H9 (cell line): ENCODE measurements around the gene ART4. TPM values are rescaled to one million over a fixed set of nuclear protein-coding genes. Genes with fewer than 3 reads are reported as not detected.

Source experiments
- DNase-seq: peaks from one replicate; pipeline ENCODE4 v3.0.0-alpha.2; 2017
- H2AFZ ChIP-seq: one replicate; pipeline ENCODE4 v1.6.1; 2013; ENCODE audit warnings: mild to moderate bottlenecking, low read length, control low read depth, moderate library complexity
- H2AK5ac ChIP-seq: 2 replicates; pipeline ENCODE4 v1.6.1; 2013; ENCODE audit warnings: low read length, control low read depth, mixed read lengths; ENCODE audit not compliant: insufficient read length
- H2BK120ac ChIP-seq: one replicate; pipeline ENCODE4 v1.6.1; 2013; ENCODE audit warnings: low read depth, mild to moderate bottlenecking, low read length, control low read depth, inconsistent platforms; ENCODE audit not compliant: poor library complexity, severe bottlenecking
- H2BK12ac ChIP-seq: 2 replicates; pipeline ENCODE4 v1.6.1; 2013; ENCODE audit warnings: low read length, control low read depth, mixed read lengths, low read depth; ENCODE audit not compliant: insufficient read length
- H2BK15ac ChIP-seq: 2 replicates; pipeline ENCODE4 v1.6.1; 2013; ENCODE audit warnings: low read depth, low read length, control low read depth
- H2BK20ac ChIP-seq: one replicate; pipeline ENCODE4 v1.6.1; 2013; ENCODE audit warnings: low read depth, mild to moderate bottlenecking, low read length, control low read depth, inconsistent platforms; ENCODE audit not compliant: poor library complexity, severe bottlenecking
- H2BK5ac ChIP-seq: 2 replicates; pipeline ENCODE4 v1.6.1; 2013; ENCODE audit warnings: low read length, control low read depth, mixed read lengths; ENCODE audit not compliant: insufficient read length
- H3K14ac ChIP-seq: 2 replicates; pipeline ENCODE4 v1.6.1; 2013; ENCODE audit warnings: low read length, control low read depth; ENCODE audit not compliant: insufficient read depth
- H3K18ac ChIP-seq: 2 replicates; pipeline ENCODE4 v1.6.1; 2013; ENCODE audit warnings: low read depth, mild to moderate bottlenecking, mixed read lengths, low read length, control low read depth; ENCODE audit not compliant: insufficient read length
- H3K23ac ChIP-seq: 2 replicates; pipeline ENCODE4 v1.6.1; 2013; ENCODE audit warnings: low read length, control low read depth, mixed read lengths, low read depth; ENCODE audit not compliant: insufficient read length
- H3K23me2 ChIP-seq: 2 replicates; pipeline ENCODE4 v1.6.1; 2013; ENCODE audit warnings: low read depth, mild to moderate bottlenecking, mixed read lengths, low read length, control low read depth; ENCODE audit not compliant: insufficient read length, poor library complexity, severe bottlenecking
- H3K27ac ChIP-seq: 2 replicates; pipeline ENCODE4 v1.5.1; 2013; ENCODE audit warnings: low read length, control low read depth, mixed read lengths, low read depth; ENCODE audit not compliant: insufficient read length
- H3K27me3 ChIP-seq: 2 replicates; pipeline ENCODE4 v1.6.1; 2013; ENCODE audit warnings: low read length, control low read depth, inconsistent platforms; ENCODE audit not compliant: insufficient read depth
- H3K4ac ChIP-seq: 2 replicates; pipeline ENCODE4 v1.6.1; 2013; ENCODE audit warnings: low read depth, mild to moderate bottlenecking, control low read depth, inconsistent platforms, low read length, moderate library complexity
- H3K4me1 ChIP-seq: 2 replicates; pipeline ENCODE4 v1.6.1; 2013; ENCODE audit warnings: low read length, control low read depth, inconsistent platforms; ENCODE audit not compliant: insufficient read depth
- H3K4me2 ChIP-seq: 2 replicates; pipeline ENCODE4 v1.6.1; 2013; ENCODE audit warnings: low read length, control low read depth, mixed read lengths; ENCODE audit not compliant: insufficient read length, insufficient read depth
- H3K56ac ChIP-seq: 2 replicates; pipeline ENCODE4 v1.6.1; 2013; ENCODE audit warnings: low read depth, mild to moderate bottlenecking, mixed read lengths, low read length, control low read depth; ENCODE audit not compliant: insufficient read length
- H3K79me1 ChIP-seq: 2 replicates; pipeline ENCODE4 v1.6.1; 2013; ENCODE audit warnings: low read depth, mild to moderate bottlenecking, moderate library complexity, low read length, control low read depth, inconsistent platforms; ENCODE audit not compliant: insufficient read depth, poor library complexity, severe bottlenecking
- H3K79me2 ChIP-seq: 2 replicates; pipeline ENCODE4 v1.6.1; 2013; ENCODE audit warnings: low read length, control low read depth, inconsistent platforms; ENCODE audit not compliant: insufficient read depth
- H3K9ac ChIP-seq: 2 replicates; pipeline ENCODE4 v1.6.1; 2013; ENCODE audit warnings: low read length, control low read depth, mixed read lengths; ENCODE audit not compliant: insufficient read length; ENCODE audit errors: extremely low read depth
- H3K9me3 ChIP-seq: one replicate; pipeline ENCODE4 v1.6.1; 2013; ENCODE audit warnings: low read depth, low read length, inconsistent platforms; ENCODE audit not compliant: control insufficient read depth
- H3T11ph ChIP-seq: one replicate; pipeline ENCODE4 v1.6.1; 2013; ENCODE audit warnings: mild to moderate bottlenecking, low read length, control low read depth, inconsistent platforms
- H4K20me1 ChIP-seq: one replicate; pipeline ENCODE4 v1.6.1; 2013; ENCODE audit not compliant: control insufficient read depth, insufficient read length, insufficient read depth
- H4K5ac ChIP-seq: 2 replicates; pipeline ENCODE4 v1.6.1; 2013; ENCODE audit warnings: low read depth, mild to moderate bottlenecking, mixed read lengths, low read length, control low read depth; ENCODE audit not compliant: insufficient read length
- H4K8ac ChIP-seq: replicated peaks from 2 replicates; pipeline ENCODE4 v1.6.1; 2013; ENCODE audit warnings: low read length, control low read depth, mixed read lengths, low read depth; ENCODE audit not compliant: insufficient read length
- H4K91ac ChIP-seq: 2 replicates; pipeline ENCODE4 v1.6.1; 2013; ENCODE audit warnings: low read depth, mild to moderate bottlenecking, moderate library complexity, mixed read lengths, low read length, control low read depth; ENCODE audit not compliant: insufficient read length
- H3K27ac Mint-ChIP-seq, 3 experiments: 2 replicates in 2 of 3; 3 replicates in 1 of 3; pipeline ENCODE4 v1.8.0; 2020 to 2021; ENCODE audit warnings: mixed read lengths in 3 of 3, mild to moderate bottlenecking in 1 of 3, moderate library complexity in 1 of 3
- H3K27me3 Mint-ChIP-seq: 2 replicates; pipeline ENCODE4 v1.8.0; 2021; ENCODE audit warnings: low read depth, mild to moderate bottlenecking, moderate library complexity, mixed read lengths
- H3K36me3 Mint-ChIP-seq, 3 experiments: 2 replicates in 2 of 3; 3 replicates in 1 of 3; pipeline ENCODE4 v1.8.0; 2020 to 2021; ENCODE audit warnings: low read depth in 3 of 3, mixed read lengths in 3 of 3; ENCODE audit not compliant: insufficient read depth in 1 of 3
- H3K4me1 Mint-ChIP-seq, 2 experiments: 2 replicates each; pipeline ENCODE4 v1.8.0; 2020; ENCODE audit warnings: mixed read lengths in 2 of 2
- H3K4me3 Mint-ChIP-seq, 2 experiments: 2 replicates in 1 of 2; 3 replicates in 1 of 2; pipeline ENCODE4 v1.8.0; 2020 to 2021; ENCODE audit warnings: mild to moderate bottlenecking in 2 of 2, mixed read lengths in 2 of 2, moderate library complexity in 1 of 2
- H3K9me3 Mint-ChIP-seq, 2 experiments: 2 replicates in 1 of 2; 3 replicates in 1 of 2; pipeline ENCODE4 v1.8.0; 2020; ENCODE audit warnings: mild to moderate bottlenecking in 2 of 2, mixed read lengths in 2 of 2, moderate library complexity in 1 of 2
- WGBS: extraction: QIAGEN DNeasy Blood & Tissue Kit; methylation state at CpG from one replicate; pipeline ENCODE4 v1.1.7; 2013; ENCODE audit warnings: missing lambda C conversion rate, low lambda C conversion rate, mixed read lengths; ENCODE audit not compliant: insufficient read length; ENCODE audit errors: extremely low coverage; 5-methylcytosine and 5-hydroxymethylcytosine counted together
- total RNA-seq: library from RNA; stranded (reverse); gene quantifications from 2 replicates; pipeline ENCODE4 v1.2.1, GENCODE V29; 2021
- TF ChIP-seq, protein P1 (sequence below): fragments of 200-600 bp; sonication (generic); conservative IDR thresholded peaks from 3 replicates; pipeline ENCODE4 v1.8.0; 2021; ENCODE audit warnings: antibody characterized with exemption, mild to moderate bottlenecking

The ART4 gene
- total RNA-seq, 1 experiment from 2014 or later, result not detected

- Mint-ChIP-seq H3K9me3 (no peaks in the 10 kb centered on the region), H3K4me1 (peaks cover 37 to 48% of the 10 kb centered on the region in 2 experiments), H3K36me3 (no peaks in the 10 kb centered on the region), H3K27me3 (no peaks in the 10 kb centered on the region), H3K27ac (no peak overlapping the region; a peak in 2 of 7 replicates), H3K4me3 (peak overlapping the region; percentile 96 to 98; a peak in 3 of 5 replicates)
- H2AK5ac ChIP-seq, result no peak overlapping the region
- no peak overlapping the region for H2AFZ ChIP-seq
- H2BK5ac ChIP-seq, result no peak overlapping the region
- no peaks in the 10 kb centered on the region for H3K79me1 ChIP-seq
- peaks cover 2% of the 10 kb centered on the region; the same call in 1 of the 2 replicates for H3K4me1 ChIP-seq
- H3K14ac ChIP-seq, result no peak overlapping the region; the same call in 1 of the 2 replicates
- H3K9ac ChIP-seq, result no peak overlapping the region
- H3K4me2 ChIP-seq, result no peak overlapping the region
- no peak overlapping the region for H3K56ac ChIP-seq
- no peak overlapping the region for H3K18ac ChIP-seq
- H4K20me1 ChIP-seq, result no peaks in the 10 kb centered on the region
- WGBS, result no CpG with 5 or more reads among the region's 5 CpGs
- no peaks in the 10 kb centered on the region; the same call in 1 of the 2 replicates for H3K79me2 ChIP-seq
- no peak for DNase-seq
- no peak overlapping the region for H3K4ac ChIP-seq
- H2BK15ac ChIP-seq, result no peak overlapping the region
- H2BK20ac ChIP-seq, result no peak overlapping the region
- H2BK12ac ChIP-seq, result no peak overlapping the region
- no peak overlapping the region for H3T11ph ChIP-seq
- TF ChIP-seq, protein P1, sequence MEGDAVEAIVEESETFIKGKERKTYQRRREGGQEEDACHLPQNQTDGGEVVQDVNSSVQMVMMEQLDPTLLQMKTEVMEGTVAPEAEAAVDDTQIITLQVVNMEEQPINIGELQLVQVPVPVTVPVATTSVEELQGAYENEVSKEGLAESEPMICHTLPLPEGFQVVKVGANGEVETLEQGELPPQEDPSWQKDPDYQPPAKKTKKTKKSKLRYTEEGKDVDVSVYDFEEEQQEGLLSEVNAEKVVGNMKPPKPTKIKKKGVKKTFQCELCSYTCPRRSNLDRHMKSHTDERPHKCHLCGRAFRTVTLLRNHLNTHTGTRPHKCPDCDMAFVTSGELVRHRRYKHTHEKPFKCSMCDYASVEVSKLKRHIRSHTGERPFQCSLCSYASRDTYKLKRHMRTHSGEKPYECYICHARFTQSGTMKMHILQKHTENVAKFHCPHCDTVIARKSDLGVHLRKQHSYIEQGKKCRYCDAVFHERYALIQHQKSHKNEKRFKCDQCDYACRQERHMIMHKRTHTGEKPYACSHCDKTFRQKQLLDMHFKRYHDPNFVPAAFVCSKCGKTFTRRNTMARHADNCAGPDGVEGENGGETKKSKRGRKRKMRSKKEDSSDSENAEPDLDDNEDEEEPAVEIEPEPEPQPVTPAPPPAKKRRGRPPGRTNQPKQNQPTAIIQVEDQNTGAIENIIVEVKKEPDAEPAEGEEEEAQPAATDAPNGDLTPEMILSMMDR, result no peak; the same call in 1 of the 3 replicates
- H3K27ac ChIP-seq, result no peak overlapping the region
- no peak overlapping the region for H4K8ac ChIP-seq
- no peaks in the 10 kb centered on the region for H3K9me3 ChIP-seq
- H4K5ac ChIP-seq, result no peak overlapping the region
- H4K91ac ChIP-seq, result no peak overlapping the region
- no peak overlapping the region for H3K23ac ChIP-seq
- no peak overlapping the region for H2BK120ac ChIP-seq
- no peaks in the 10 kb centered on the region for H3K27me3 ChIP-seq
- peaks cover 13% of the 10 kb centered on the region for H3K23me2 ChIP-seq
Observed at GRCh38 chr12:14776236-14776961, 66.9 kb downstream of the ART4 start.
